OCI-LY1 (cell line): ENCODE measurements around the gene ZCCHC14.

ENCODE experiments used
- CTCF ChIP-seq: fragments of 200-600 bp; sonication (generic), shearing (Covaris generic); IDR thresholded peaks from 2 replicates; pipeline ENCODE4 v1.5.1; 2017; ENCODE audit warnings: mild to moderate bottlenecking, antibody characterized with exemption, low read length, moderate library complexity, mixed read lengths
- EZH2 ChIP-seq: fragments of 200-600 bp; sonication (generic), shearing (Covaris generic); IDR thresholded peaks from 2 replicates; pipeline ENCODE4 v1.8.0; 2017; ENCODE audit warnings: borderline replicate concordance, mixed run types, mild to moderate bottlenecking, antibody characterized with exemption, low read length, moderate library complexity, mixed read lengths

- TF ChIP-seq CTCF (no peak), EZH2 (no peak)
Observed at GRCh38 chr16:87407511-87408112, 85.2 kb downstream of the ZCCHC14 start.
